PC-9 (cell line): Measurements from ENCODE around the gene MYD88.

Experiments used
- CTCF ChIP-seq: fragments of 200-600 bp; sonication (generic); conservative IDR thresholded peaks from 2 replicates; pipeline ENCODE4 v1.6.1; 2017; ENCODE audit warnings: mixed run types, antibody characterized with exemption, mild to moderate bottlenecking, moderate library complexity
- EZH2 ChIP-seq: fragments of 200-600 bp; sonication (generic); IDR thresholded peaks from 2 replicates; pipeline ENCODE4 v1.8.0; 2017; ENCODE audit warnings: antibody characterized with exemption, low read depth

- TF ChIP-seq CTCF (no peak), EZH2 (no peak)
Measured at GRCh38 chr3:38139191-38139590, 730 bp downstream of the MYD88 start.
